Central memory CD8-positive, alpha-beta T cell (primary cell): Measurements from ENCODE around the gene BRAT1.

Source experiments
- ATAC-seq: fragments of 150-1000 bp; cut with Tn5 transposase; replicated peaks from 2 replicates; pipeline ENCODE4 v1.10.0; 2022; ENCODE audit warnings: mild to moderate bottlenecking, moderate FRiP score, moderate number of reproducible peaks; ENCODE audit not compliant: poor library complexity, severe bottlenecking; ENCODE audit errors: extremely low read depth
- DNase-seq, 2 donors: peaks; one replicate each; pipeline ENCODE4 v3.0.0; 2021; ENCODE audit warnings: low spot score in 2 of 2
- H3K27ac Mint-ChIP-seq: one replicate; pipeline ENCODE4 v1.8.0; 2022; ENCODE audit warnings: low read depth, mild to moderate bottlenecking, moderate library complexity, mixed read lengths
- H3K27me3 Mint-ChIP-seq: one replicate; pipeline ENCODE4 v1.8.0; 2022; ENCODE audit warnings: mixed read lengths
- H3K36me3 Mint-ChIP-seq: one replicate; pipeline ENCODE4 v1.8.0; 2022; ENCODE audit warnings: mild to moderate bottlenecking, moderate library complexity, mixed read lengths; ENCODE audit not compliant: insufficient read depth
- H3K4me1 Mint-ChIP-seq: one replicate; pipeline ENCODE4 v1.8.0; 2022; ENCODE audit warnings: mixed read lengths
- H3K4me3 Mint-ChIP-seq: one replicate; pipeline ENCODE4 v1.8.0; 2022; ENCODE audit warnings: mild to moderate bottlenecking, moderate library complexity, mixed read lengths
- H3K9me3 Mint-ChIP-seq: one replicate; pipeline ENCODE4 v1.8.0; 2022; ENCODE audit warnings: mixed read lengths

BRAT1 gene

GRCh38 chr7:2525658-2526630 lies 29.4 kb downstream of the BRAT1 start:
- Mint-ChIP-seq H3K4me3 (peak overlapping the region; percentile 16), H3K9me3 (no peaks in the 10 kb centered on the region), H3K36me3 (peaks cover 29% of the 10 kb centered on the region), H3K4me1 (peaks cover 60% of the 10 kb centered on the region), H3K27me3 (no peaks in the 10 kb centered on the region), H3K27ac (no peak overlapping the region)
- no peak for DNase-seq
- no peak for ATAC-seq

DNA sequence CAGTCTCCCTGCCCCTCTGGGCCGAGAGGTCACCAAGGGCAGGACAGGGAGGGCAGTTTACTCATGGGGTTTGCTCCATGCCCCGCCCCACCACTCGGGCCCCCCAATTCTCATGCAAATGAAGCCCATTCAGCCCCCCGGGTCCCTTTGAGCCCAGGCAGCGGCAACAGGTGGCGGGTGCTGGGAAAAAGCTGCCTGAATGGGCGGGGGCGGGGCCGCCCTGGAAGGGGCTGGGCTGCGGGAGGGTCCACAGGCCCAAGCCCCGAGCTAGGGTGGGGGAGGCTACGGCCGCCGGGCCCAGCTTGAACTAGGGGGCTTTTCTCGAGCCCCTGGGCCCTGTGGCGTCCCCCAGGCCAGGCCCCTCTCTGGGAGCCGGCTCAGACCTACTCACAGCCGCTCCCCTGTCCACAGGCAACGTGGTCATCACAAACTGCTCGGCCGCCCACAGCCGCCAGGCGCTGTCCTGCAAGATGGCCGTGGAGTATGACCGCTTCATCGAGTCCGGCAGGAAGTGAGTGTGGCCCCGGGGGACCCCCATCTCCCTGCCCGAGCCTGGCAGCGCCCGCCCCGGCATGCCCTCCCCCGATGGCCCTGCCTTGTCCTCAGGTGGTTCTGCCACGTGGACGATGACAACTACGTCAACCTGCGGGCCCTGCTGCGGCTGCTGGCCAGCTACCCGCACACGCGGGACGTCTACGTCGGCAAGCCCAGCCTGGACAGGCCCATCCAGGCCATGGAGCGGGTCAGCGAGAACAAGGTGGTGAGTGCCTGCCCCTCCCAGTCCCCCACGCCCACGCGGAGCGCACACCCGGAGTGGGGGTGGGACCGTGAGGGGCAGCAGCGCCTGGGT lies 30.3 kb downstream of the BRAT1 start:
- no peaks in the 10 kb centered on the region for H3K9me3 Mint-ChIP-seq
- no peak for ATAC-seq
- H3K4me3 Mint-ChIP-seq, result no peak overlapping the region
- H3K27ac Mint-ChIP-seq, result no peak overlapping the region
- no peak for DNase-seq
- peaks cover 38% of the 10 kb centered on the region for H3K36me3 Mint-ChIP-seq
- no peaks in the 10 kb centered on the region for H3K27me3 Mint-ChIP-seq
- peaks cover 51% of the 10 kb centered on the region for H3K4me1 Mint-ChIP-seq

- Mint-ChIP-seq H3K4me1 (peaks cover 43% of the 10 kb centered on the region), H3K9me3 (no peaks in the 10 kb centered on the region), H3K36me3 (peaks cover 38% of the 10 kb centered on the region), H3K27me3 (no peaks in the 10 kb centered on the region), H3K27ac (no peak overlapping the region), H3K4me3 (peak overlapping the region; percentile 93)
- DNase-seq (no peak), ATAC-seq (no peak)
Observed at GRCh38 chr7:2523941-2524807, 31.1 kb downstream of the BRAT1 start.

DNA sequence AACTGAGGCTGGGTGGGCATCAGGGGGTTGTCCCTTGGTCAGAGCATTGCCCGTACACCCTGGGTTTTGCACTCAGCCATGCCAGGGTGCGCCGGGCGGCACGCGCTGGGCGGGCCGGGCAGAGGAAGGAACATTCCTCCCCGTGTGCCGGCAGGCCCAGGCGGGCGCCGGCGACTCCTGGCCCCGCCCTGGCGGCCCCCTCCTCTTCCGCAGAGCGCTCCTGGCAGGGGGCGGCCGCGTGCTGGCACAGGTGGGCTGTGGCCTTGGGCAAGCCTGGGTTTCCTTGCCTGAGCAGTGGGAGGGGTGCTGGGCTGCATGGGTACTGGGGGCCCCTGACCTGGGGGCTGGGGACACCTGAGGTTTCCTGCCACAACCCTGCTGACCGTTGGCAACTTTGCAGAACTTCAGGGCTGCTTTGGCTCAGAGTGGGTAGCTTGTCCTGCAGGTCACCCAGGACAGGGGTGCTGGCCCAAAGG lies 31.8 kb downstream of the BRAT1 start:
- DNase-seq (no peak), ATAC-seq (no peak)
- peaks cover 40% of the 10 kb centered on the region for H3K4me1 Mint-ChIP-seq
- no peak overlapping the region for H3K27ac Mint-ChIP-seq
- H3K9me3 Mint-ChIP-seq, result no peaks in the 10 kb centered on the region
- peak overlapping the region; percentile 93 for H3K4me3 Mint-ChIP-seq
- no peaks in the 10 kb centered on the region for H3K27me3 Mint-ChIP-seq
- peaks cover 38% of the 10 kb centered on the region for H3K36me3 Mint-ChIP-seq

DNA sequence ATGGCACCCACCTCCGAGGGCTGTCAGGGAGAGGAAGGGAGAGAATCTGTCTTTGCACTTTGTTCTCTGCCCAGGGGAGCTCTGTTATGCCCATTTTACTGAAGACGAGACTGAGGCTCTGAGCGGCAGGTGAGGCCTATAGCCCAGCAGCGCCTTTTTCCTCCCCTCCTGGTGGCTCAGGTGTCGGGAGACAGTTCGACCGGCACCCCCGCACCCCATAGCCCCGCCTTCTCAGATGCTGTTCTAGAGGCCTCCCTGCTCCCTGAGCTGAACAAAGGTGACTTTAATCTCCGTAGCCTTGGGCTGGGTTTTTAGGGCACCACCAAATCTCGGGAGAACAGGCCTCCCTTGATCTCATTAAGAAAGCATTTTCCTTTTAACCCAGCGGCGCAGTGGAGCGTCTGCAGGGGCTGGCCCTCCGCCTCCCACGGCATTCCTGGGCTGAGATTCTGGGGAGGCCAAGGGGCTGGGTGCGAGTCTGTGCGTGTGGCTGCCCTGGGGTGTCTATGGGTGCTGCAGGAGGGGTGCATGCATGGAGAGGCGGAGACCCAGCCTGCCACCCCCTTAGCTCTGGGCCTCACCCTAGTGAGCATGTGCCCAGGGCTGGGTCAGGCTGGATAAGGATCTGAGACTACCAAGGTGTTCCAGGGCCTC lies 32.4 kb downstream of the BRAT1 start:
- DNase-seq (no peak), ATAC-seq (no peak)
- peak overlapping the region; percentile 93 for H3K4me3 Mint-ChIP-seq
- H3K36me3 Mint-ChIP-seq, result peaks cover 36% of the 10 kb centered on the region
- no peaks in the 10 kb centered on the region for H3K9me3 Mint-ChIP-seq
- H3K4me1 Mint-ChIP-seq, result peaks cover 40% of the 10 kb centered on the region
- no peaks in the 10 kb centered on the region for H3K27me3 Mint-ChIP-seq
- H3K27ac Mint-ChIP-seq, result peak overlapping the region; percentile 86

DNA sequence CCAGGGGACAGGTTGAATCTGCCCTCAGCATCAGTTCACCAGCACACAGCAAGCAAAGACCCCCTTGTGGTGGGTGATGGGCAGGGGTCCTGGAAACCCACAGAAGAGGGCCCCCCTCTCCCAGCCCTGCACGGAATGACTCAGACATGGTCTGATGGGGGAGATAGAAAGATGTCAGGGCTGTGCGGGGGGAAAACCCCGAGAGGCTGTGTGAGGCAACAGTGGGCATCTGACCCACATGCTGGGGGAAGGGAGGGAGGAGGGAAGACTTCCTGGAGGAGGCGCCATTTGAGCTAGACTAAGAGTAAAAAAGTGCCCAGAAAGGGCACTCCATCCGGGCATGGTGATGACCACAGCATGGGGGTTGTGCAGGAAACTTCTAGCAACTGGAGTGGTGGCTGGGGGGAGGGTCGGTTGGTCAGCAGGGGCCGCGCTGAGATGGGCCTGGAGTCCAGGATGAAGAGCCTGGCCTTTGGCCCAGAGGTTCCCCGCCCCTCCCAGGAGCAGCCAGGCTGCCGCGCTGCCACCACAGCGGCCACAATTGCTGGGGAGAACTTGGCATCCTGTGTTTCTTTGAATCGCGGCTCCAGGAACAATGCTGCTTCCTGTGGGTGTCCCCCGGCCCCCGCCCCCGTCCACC lies 33.3 kb downstream of the BRAT1 start:
- peak overlapping the region; percentile 93 for H3K4me3 Mint-ChIP-seq
- ATAC-seq (peak; percentile 57), DNase-seq (peak; percentile 44 to 61)
- no peaks in the 10 kb centered on the region for H3K27me3 Mint-ChIP-seq
- H3K36me3 Mint-ChIP-seq, result peaks cover 33% of the 10 kb centered on the region
- H3K27ac Mint-ChIP-seq, result peak overlapping the region; percentile 86
- peaks cover 38% of the 10 kb centered on the region for H3K4me1 Mint-ChIP-seq
- no peaks in the 10 kb centered on the region for H3K9me3 Mint-ChIP-seq

DNA sequence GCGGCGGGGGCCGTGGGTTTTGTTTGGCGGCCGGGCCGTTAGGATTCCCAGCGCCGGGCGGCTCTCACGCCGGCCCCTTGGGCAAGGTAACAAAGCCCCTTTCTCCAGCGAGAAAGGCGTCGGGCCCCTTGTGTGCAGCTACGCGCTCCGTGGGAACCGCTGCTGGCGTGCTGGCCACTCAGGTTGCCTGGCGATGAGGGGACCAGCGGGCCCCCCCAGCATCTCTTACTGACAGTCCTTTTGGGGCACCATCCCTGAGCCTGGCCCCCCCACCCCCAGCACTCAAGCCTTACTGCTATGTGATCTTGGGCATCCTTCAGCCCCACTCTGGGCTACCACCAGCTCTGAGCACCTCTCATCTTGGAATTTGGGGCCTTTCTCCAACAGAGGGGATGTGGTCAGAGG lies 34.0 kb downstream of the BRAT1 start:
- no peak for DNase-seq
- no peaks in the 10 kb centered on the region for H3K9me3 Mint-ChIP-seq
- H3K27me3 Mint-ChIP-seq, result no peaks in the 10 kb centered on the region
- peaks cover 36% of the 10 kb centered on the region for H3K4me1 Mint-ChIP-seq
- peaks cover 31% of the 10 kb centered on the region for H3K36me3 Mint-ChIP-seq
- H3K27ac Mint-ChIP-seq, result peak overlapping the region; percentile 86
- H3K4me3 Mint-ChIP-seq, result peak overlapping the region; percentile 93
- peak; percentile 2 for ATAC-seq

GRCh38 chr7:2520761-2521290 lies 34.5 kb downstream of the BRAT1 start:
- peaks cover 29% of the 10 kb centered on the region for H3K36me3 Mint-ChIP-seq
- peak overlapping the region; percentile 93 for H3K4me3 Mint-ChIP-seq
- H3K9me3 Mint-ChIP-seq, result no peaks in the 10 kb centered on the region
- peak overlapping the region; percentile 84 for H3K27ac Mint-ChIP-seq
- H3K4me1 Mint-ChIP-seq, result peaks cover 34% of the 10 kb centered on the region
- ATAC-seq, result no peak
- no peaks in the 10 kb centered on the region for H3K27me3 Mint-ChIP-seq
- DNase-seq, result no peak

DNA sequence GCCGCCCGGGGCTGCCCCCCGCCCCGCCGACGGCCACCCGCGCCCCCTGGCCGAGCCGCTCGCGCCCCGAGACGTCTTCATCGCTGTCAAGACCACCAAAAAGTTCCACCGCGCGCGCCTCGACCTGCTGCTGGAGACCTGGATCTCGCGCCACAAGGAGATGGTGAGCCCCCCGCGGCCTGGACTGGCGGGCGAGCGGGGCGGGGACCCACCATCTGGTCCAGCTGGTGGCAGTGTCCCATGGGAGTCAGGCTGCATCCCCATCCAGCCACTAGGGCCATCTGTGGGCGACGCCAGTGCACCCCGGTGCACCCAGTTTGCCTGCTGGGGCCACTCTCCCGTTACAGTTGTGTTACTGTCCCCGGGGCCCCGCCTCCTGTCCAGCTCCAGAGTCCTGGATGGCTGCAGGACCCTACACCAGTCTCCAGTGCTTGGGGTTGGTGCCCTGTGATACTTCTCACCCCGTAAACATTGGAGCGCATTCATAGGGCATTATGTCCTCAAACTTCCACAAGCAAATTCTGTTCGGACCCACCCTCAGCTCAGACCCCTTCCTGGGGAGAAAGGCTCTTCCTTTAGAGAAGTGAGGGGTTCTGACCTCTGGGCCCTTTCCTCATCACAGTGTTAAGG lies 35.1 kb downstream of the BRAT1 start:
- Mint-ChIP-seq H3K4me3 (peak overlapping the region; percentile 93), H3K27ac (peak overlapping the region; percentile 84), H3K9me3 (no peaks in the 10 kb centered on the region), H3K4me1 (peaks cover 31% of the 10 kb centered on the region), H3K36me3 (peaks cover 28% of the 10 kb centered on the region), H3K27me3 (no peaks in the 10 kb centered on the region)
- DNase-seq (no peak), ATAC-seq (no peak)

- Mint-ChIP-seq H3K4me1 (peaks cover 31% of the 10 kb centered on the region), H3K27me3 (no peaks in the 10 kb centered on the region), H3K4me3 (peak within 1 kb of the TSS; percentile 93), H3K27ac (peak within 1 kb of the TSS; percentile 84), H3K9me3 (no peaks in the 10 kb centered on the region), H3K36me3 (peaks cover 28% of the 10 kb centered on the region)
- ATAC-seq (peak; percentile 63), DNase-seq (peak; percentile 61 to 63)
Observed at GRCh38 chr7:2519119-2519930, 36.0 kb downstream of the BRAT1 start, which contains the start of gene LFNG. Gene LFNG, plus strand, starts transcription at chr7:2519774. Its CDS starts 88 bp downstream, at chr7:2519862.
